Measurements from ENCODE around the gene CXCL3.

GRCh38 chr4:74016068-74016467 lies 22.4 kb downstream of the CXCL3 start:
- TF ChIP-seq ELF4 (IDR thresholded peaks at IDR 0.05) (no peak), FOXA1 (IDR thresholded peaks at IDR 0.05) (no peak), FOXM1 (IDR thresholded peaks at IDR 0.05; ENCODE audit: borderline replicate concordance) (no peak), BHLHE40 (IDR thresholded peaks at IDR 0.05; ENCODE audit: borderline replicate concordance) (no peak), SUZ12 (IDR thresholded peaks at IDR 0.05) (no peak), SP1 (IDR thresholded peaks at IDR 0.05) (no peak), NFRKB (IDR thresholded peaks at IDR 0.05) (no peak), ARNT (IDR thresholded peaks at IDR 0.05) (no peak), ZNF384 (IDR thresholded peaks at IDR 0.05) (no peak)

All from HEK293T (cell line).